ENCODE measurements around the gene ZNF528.

Gene ZNF528

DNA sequence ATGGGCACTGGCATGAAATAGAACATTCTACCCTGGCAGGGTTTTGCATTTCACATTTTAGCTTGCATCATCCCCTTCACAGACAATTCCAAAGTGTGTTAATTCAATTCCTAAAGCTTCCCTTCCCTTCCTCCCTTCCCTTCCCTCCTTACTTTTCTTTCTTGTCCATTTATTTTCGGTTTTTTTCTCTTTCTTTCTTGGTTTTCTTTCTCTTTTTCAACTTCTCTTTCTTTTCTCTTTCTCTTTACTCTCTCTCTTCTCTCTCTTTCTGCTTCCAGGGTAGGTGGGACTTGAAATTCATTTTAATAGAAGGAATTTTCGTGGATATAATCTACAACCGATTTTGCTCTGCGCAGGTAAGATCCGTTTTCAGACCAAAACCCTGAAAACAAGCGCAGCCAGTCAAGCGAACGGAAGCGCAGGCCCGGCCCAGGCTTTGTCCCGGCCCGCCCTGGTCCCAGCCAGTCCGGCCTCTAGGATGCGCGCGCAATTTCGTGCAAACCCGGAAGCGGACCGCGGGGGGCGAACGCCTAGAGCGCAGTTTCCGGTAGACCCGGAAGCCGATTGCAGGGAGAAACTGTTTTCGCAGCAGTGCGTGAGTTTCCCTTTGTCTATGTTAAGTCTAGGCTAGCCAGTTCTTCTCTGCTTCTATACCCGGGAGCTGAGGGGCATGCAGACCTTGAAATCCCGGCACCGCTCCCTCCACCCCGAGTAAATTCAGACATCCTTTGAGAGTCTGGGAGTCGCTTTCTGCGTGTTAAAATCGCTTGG lies at the start of gene ZNF528:
TSS of gene ZNF528 (plus strand) at position 540 of the 771 bp plus-strand sequence. CDS start 4,165 bp downstream, outside the sequence.
- no peak within 1 kb of the TSS for H3K27ac ChIP-seq
- no peak within 1 kb of the TSS for H3K9ac ChIP-seq (ENCODE audit: insufficient read length)
- peak within 1 kb of the TSS; percentile 44; the same call in 1 of the 2 replicates for H3K4me3 ChIP-seq
- H3K9me3 ChIP-seq (ENCODE audit: low read depth, low read length) = 0 out of 2 replicates have a peak, but pooled peaks cover 3% of the 10 kb centered on the region
- DNase-seq (ENCODE audit: low read depth, low spot score) = peak; percentile 8
- no peaks in the 10 kb centered on the region for H3K36me3 ChIP-seq (ENCODE audit: insufficient read depth, low read length)
- no peak for TF ChIP-seq FOXP2 (optimal IDR thresholded peaks at IDR 0.05; ENCODE audit: control extremely low read depth, extremely low read length, insufficient read depth)
- no peak for TF ChIP-seq EZH2 (IDR thresholded peaks at IDR 0.05)
- TF ChIP-seq POLR2AphosphoS5 (IDR thresholded peaks at IDR 0.05; ENCODE audit: borderline replicate concordance, low read depth, low read length) = no peak

DNA sequence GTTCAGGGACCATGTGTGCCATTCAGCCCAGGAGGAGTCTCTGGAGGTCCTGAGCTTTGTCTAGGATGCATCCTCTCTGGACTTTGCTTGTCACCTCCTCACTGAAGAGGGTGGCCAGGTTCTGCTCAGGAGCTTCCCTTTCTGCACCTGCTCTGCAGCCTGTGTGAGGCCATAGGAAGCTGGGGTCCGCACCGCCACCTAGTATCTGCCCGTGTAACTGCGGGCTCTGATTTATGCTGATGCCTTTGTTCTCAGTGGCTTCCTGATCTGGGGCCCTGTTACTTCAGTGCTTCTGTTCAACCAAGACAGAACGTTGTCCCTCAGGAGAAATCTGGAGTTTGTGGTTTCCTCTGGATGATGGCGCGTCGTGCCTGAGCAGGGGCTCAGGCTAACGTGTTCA lies 46.1 kb upstream of the ZNF528 start:
- TF ChIP-seq POLR2AphosphoS5 (IDR thresholded peaks at IDR 0.05; ENCODE audit: borderline replicate concordance, low read depth, low read length) = no peak
- TF ChIP-seq EZH2 (IDR thresholded peaks at IDR 0.05) = no peak
- no peak for TF ChIP-seq FOXP2 (optimal IDR thresholded peaks at IDR 0.05; ENCODE audit: control extremely low read depth, extremely low read length, insufficient read depth)
- Histone ChIP-seq H3K27ac (no peak overlapping the region), H3K9ac (ENCODE audit: insufficient read length) (no peak overlapping the region), H3K36me3 (ENCODE audit: insufficient read depth, low read length) (peaks cover 57% of the 10 kb centered on the region), H3K9me3 (ENCODE audit: low read depth, low read length) (no peaks in the 10 kb centered on the region; the same call in 1 of the 2 replicates), H3K4me3 (no peak overlapping the region)
- no peak for DNase-seq (ENCODE audit: low read depth, low spot score)

DNA sequence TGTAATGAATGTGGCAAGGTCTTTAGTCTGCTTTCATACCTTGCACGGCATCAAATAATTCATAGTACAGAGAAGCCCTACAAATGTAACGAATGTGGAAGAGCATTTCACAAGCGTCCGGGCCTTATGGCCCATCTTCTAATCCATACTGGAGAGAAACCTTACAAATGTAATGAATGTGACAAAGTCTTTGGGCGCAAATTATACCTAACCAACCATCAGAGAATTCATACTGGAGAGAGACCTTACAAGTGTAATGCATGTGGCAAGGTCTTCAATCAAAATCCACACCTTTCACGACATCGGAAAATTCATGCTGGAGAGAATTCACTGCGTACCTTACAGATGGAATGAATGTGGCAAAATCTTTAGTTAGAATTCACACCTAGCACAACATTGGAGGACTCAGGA lies 31.2 kb upstream of the ZNF528 start:
- Histone ChIP-seq H3K9ac (ENCODE audit: insufficient read length) (no peak overlapping the region), H3K9me3 (ENCODE audit: low read depth, low read length) (peaks cover 17% of the 10 kb centered on the region), H3K27ac (no peak overlapping the region), H3K36me3 (ENCODE audit: insufficient read depth, low read length) (peaks cover 30% of the 10 kb centered on the region), H3K4me3 (no peak overlapping the region)
- TF ChIP-seq EZH2 (IDR thresholded peaks at IDR 0.05) = no peak
- TF ChIP-seq FOXP2 (optimal IDR thresholded peaks at IDR 0.05; ENCODE audit: control extremely low read depth, extremely low read length, insufficient read depth) = no peak
- no peak for TF ChIP-seq POLR2AphosphoS5 (IDR thresholded peaks at IDR 0.05; ENCODE audit: borderline replicate concordance, low read depth, low read length)
- no peak for DNase-seq (ENCODE audit: low read depth, low spot score)

DNA sequence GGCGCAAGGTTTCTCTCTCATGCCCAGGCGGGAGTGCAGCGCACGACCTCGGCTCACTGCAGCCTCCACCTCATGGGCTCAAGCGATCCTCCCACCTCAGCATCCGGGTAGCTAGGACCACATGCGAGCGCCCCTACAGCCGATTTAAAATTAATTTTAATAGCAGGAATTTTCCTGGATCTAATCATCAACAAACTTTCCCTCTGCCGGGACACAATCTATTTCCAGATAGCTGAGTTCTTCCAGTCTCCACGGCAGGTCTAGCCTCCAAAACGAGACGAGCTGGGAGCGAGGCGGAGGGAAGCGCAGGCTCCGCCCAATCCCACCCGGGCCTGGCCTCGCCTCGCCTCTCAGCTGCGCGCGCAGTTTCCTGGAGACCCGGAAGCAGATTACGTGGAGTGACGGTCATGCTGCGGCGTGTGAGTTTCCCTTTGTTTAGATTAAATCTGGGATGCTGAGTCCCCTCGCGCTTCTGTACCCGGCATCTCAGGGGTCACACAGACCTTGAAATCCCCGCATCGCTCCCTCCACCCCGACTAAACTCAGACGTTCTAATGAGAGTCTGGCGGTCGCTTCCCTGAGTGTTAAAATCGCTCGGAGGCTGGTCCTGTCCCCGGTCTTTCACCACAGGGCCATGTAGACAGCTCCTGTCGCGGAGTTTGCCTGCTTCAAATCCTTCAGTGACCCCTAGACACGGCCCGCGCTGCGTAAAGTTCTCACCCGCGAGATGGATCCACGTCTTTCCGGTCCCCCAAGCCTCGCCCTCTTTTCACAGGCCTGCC lies 27.9 kb upstream of the ZNF528 start, which contains the start of gene ZNF880:
TSS of gene ZNF880 (plus strand) at position 365 of the 782 bp plus-strand sequence. CDS start at position 408, 43 bp downstream.
- H3K9me3 ChIP-seq (ENCODE audit: low read depth, low read length) = peaks cover 23% of the 10 kb centered on the region
- H3K9ac ChIP-seq (ENCODE audit: insufficient read length) = peak within 1 kb of the TSS; percentile 83
- peak within 1 kb of the TSS; percentile 88 for H3K27ac ChIP-seq
- H3K4me3 ChIP-seq = peak within 1 kb of the TSS; percentile 85
- peaks cover 29% of the 10 kb centered on the region for H3K36me3 ChIP-seq (ENCODE audit: insufficient read depth, low read length)
- peak; percentile 16 for DNase-seq (ENCODE audit: low read depth, low spot score)
- TF ChIP-seq POLR2AphosphoS5 (IDR thresholded peaks at IDR 0.05; ENCODE audit: borderline replicate concordance, low read depth, low read length) = peak; percentile 50; the same call in 1 of the 2 replicates
- TF ChIP-seq FOXP2 (optimal IDR thresholded peaks at IDR 0.05; ENCODE audit: control extremely low read depth, extremely low read length, insufficient read depth) = no peak

DNA sequence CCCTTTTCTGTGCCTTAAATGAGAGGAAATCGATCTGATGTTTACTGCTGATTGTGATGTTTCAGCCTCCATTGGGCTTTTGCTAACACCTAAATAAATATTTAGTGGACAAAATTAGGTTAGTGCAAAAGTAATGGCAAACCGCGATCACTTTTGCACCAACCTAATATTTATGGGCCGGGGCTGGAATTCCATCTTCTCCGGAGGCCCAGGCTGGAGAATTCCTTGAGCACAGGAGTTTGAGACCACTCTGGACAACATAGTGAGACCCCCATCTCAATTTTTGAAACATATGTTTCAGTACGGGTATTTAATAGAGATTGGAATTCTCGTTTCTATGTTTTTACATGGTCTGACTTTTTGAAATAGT lies 27.3 kb upstream of the ZNF528 start:
- Histone ChIP-seq H3K9me3 (ENCODE audit: low read depth, low read length) (peaks cover 23% of the 10 kb centered on the region), H3K9ac (ENCODE audit: insufficient read length) (peak overlapping the region; percentile 83), H3K4me3 (peak overlapping the region; percentile 85), H3K36me3 (ENCODE audit: insufficient read depth, low read length) (peaks cover 28% of the 10 kb centered on the region), H3K27ac (peak overlapping the region; percentile 88)
- TF ChIP-seq FOXP2 (optimal IDR thresholded peaks at IDR 0.05; ENCODE audit: control extremely low read depth, extremely low read length, insufficient read depth) = no peak
- no peak for TF ChIP-seq EZH2 (IDR thresholded peaks at IDR 0.05)
- TF ChIP-seq POLR2AphosphoS5 (IDR thresholded peaks at IDR 0.05; ENCODE audit: borderline replicate concordance, low read depth, low read length) = no peak
- DNase-seq (ENCODE audit: low read depth, low spot score) = no peak

DNA sequence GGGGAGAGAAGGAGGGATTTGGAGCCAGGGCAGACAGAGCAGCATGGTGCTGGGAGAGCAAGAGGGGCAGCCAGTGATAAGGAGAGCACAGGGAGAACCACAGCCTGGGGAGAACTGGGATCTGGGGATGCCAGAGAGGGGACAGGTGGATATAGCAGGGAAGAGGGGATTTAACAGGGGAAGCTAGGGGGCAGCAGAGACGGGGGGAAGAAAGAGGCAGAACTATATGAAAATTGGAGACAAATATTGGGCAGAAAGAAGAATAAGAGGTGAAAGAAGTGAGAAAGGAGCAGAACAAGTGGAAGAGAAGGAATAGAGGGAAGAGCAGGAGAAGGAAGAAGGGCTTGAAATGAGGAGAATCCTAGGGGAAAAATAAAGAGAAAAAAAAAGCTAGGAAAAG lies 6.5 kb upstream of the ZNF528 start:
- no peaks in the 10 kb centered on the region for H3K36me3 ChIP-seq (ENCODE audit: insufficient read depth, low read length)
- H3K4me3 ChIP-seq = no peak overlapping the region
- no peaks in the 10 kb centered on the region for H3K9me3 ChIP-seq (ENCODE audit: low read depth, low read length)
- TF ChIP-seq FOXP2 (optimal IDR thresholded peaks at IDR 0.05; ENCODE audit: control extremely low read depth, extremely low read length, insufficient read depth) (no peak), EZH2 (IDR thresholded peaks at IDR 0.05) (no peak), POLR2AphosphoS5 (IDR thresholded peaks at IDR 0.05; ENCODE audit: borderline replicate concordance, low read depth, low read length) (no peak)
- no peak for DNase-seq (ENCODE audit: low read depth, low spot score)
- no peak overlapping the region for H3K27ac ChIP-seq
- H3K9ac ChIP-seq (ENCODE audit: insufficient read length) = no peak overlapping the region

DNA sequence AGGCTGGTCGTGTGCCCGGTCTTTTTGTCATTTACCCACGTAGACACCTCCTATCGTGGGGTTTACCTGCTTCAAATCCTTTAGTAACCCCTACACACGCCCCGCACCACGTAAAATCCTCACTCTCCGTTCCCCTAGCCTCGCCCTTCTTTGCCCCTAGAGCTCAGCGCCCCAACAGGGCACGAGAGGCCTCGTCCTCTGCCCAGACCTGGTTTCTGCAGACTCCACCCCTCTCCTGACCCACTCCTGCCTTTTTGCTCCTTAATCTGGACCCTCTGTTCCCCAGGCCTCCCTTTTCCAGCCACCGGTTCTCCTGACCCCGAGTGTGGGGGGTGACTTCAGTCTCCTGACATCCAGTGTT lies 412 bp downstream of the ZNF528 start:
- H3K9ac ChIP-seq (ENCODE audit: insufficient read length) = no peak overlapping the region
- DNase-seq (ENCODE audit: low read depth, low spot score) = no peak
- TF ChIP-seq FOXP2 (optimal IDR thresholded peaks at IDR 0.05; ENCODE audit: control extremely low read depth, extremely low read length, insufficient read depth) = no peak
- no peak for TF ChIP-seq EZH2 (IDR thresholded peaks at IDR 0.05)
- TF ChIP-seq POLR2AphosphoS5 (IDR thresholded peaks at IDR 0.05; ENCODE audit: borderline replicate concordance, low read depth, low read length) = no peak
- H3K27ac ChIP-seq = no peak overlapping the region
- no peaks in the 10 kb centered on the region for H3K36me3 ChIP-seq (ENCODE audit: insufficient read depth, low read length)
- peak overlapping the region; percentile 44; the same call in 1 of the 2 replicates for H3K4me3 ChIP-seq
- H3K9me3 ChIP-seq (ENCODE audit: low read depth, low read length) = 0 out of 2 replicates have a peak, but pooled peaks cover 3% of the 10 kb centered on the region

DNA sequence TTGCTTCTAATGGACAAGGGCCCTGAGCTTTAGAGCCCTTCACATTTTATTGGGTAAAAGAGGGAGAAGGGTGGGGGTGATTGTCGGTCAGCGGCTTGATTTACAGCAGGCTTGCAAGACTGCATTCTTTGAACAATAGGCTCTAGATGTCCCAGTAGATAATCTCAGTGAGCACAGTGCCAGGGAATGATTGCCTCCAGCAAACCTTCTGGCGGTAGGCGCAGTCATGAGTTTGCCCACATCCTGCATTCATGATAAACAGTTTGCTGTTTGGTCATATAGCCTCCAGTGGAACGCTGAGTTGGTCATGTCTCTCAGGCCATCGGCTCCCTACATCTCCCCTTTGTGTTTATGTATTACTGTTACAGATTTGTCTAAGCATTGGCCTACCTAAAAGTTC lies 12.6 kb downstream of the ZNF528 start:
- no peak overlapping the region for H3K27ac ChIP-seq
- H3K9me3 ChIP-seq (ENCODE audit: low read depth, low read length) = no peaks in the 10 kb centered on the region
- no peaks in the 10 kb centered on the region for H3K36me3 ChIP-seq (ENCODE audit: insufficient read depth, low read length)
- no peak for DNase-seq (ENCODE audit: low read depth, low spot score)
- H3K9ac ChIP-seq (ENCODE audit: insufficient read length) = no peak overlapping the region
- H3K4me3 ChIP-seq = no peak overlapping the region
- TF ChIP-seq EZH2 (IDR thresholded peaks at IDR 0.05) (no peak), POLR2AphosphoS5 (IDR thresholded peaks at IDR 0.05; ENCODE audit: borderline replicate concordance, low read depth, low read length) (no peak), FOXP2 (optimal IDR thresholded peaks at IDR 0.05; ENCODE audit: control extremely low read depth, extremely low read length, insufficient read depth) (no peak)

All from SK-N-MC (cell line).